ENCODE data around the gene RIIAD1.
"Not testable (repeated sequence)": the region's sequence is repeated elsewhere in the genome, so short reads cannot be mapped to it uniquely, and the experiment has no call there.

RIIAD1 gene

DNA sequence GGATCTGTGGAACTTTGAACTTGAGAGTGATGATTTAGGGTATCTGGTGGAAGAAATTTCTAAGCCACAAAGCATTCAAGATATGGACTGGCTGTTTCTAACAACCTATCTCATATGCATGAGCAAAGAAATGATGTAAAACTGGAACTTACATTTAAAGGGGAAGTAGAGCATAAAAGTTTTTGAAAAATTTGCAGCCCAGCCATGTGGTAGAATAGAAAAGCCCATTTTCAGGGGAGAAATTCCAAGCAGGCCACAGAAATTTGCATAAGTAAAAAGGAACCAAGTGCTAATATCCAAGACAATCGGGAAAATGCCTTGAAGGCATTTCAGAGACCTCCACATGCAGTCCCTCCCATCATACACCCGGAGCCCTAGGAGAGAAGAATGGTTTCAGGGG, 15.7 kb downstream of the RIIAD1 start:
- FAIRE-seq = no peak

GRCh38 chr1:151737479-151737878, 16.2 kb downstream of the RIIAD1 start:
- FAIRE-seq = no peak

DNA sequence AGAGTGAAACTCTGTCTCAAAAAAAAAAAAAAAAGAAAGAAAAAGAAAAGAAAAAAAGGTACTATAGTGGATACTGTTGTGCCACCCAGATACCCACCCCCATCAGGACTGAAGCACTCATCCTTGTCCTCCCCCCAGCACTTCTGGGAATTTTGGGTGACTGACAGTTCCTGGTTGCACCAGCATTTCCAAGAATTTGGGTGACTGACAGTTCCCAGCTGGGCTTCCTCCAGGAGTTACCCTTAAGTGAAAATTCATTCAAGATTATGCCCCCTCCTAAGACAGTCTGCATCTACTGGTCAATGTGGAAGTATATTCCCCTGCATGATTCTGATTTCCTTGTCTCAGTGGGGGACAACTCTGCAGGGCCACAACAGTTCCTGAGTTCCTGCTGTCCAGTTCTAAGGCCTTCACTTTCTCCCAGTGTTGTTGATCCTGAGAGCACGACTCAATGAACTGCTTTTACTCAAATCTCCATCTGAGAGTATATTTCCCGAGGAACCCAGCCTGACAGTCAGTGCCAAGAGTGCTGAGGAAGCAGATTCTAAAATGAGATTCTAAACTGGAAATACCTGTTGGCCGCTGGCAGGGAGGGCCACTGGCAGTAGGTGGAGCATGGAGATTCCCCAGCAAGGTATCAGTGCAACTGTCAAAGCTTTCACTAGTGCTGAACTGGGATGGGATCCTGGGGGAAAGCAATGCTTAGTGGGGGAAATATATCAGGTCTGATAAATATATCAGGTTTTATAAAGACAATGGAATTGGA, 18.5 kb downstream of the RIIAD1 start:
- FAIRE-seq = no peak

DNA sequence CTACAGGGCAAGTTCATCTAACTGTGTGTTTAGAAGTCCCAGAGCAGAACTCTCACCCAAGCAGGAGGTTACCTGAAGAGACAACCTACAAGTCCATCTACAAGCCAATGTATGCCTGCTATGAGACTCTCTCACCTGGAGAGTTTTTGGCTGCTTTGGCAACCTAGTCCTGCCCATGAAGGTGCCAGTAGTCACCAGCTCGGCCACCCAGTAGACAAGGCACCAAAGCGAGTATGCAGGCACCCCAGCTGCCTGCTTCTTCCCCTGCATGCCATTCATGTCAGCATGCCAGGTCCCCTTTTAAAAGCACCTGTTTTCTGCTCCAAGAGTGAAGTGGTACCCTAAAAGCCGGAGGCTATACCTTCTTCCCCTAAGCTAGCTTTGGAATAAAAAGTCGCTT, 20.2 kb downstream of the RIIAD1 start:
- FAIRE-seq = no peak

- FAIRE-seq = no peak
Observed at GRCh38 chr1:151756291-151756690, 35.0 kb downstream of the RIIAD1 start.

DNA sequence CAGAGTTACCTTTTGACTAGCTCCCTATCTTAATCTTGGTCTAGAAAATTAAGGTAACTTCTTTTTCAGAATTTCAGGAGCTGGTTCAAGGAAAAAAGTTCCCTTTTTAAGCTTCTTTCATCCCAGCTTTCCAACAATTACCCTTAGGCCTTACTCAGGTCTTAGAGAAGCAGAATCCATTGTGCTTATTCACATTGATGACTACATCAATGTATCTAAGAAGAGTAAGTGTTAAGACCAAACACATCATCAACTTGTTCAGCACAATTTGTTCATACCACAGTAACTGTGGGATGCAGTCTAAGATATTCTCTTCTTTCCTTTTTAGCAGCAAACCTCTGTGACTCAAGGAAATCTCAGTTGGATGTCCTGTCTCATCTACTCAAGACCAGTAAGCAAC, 37.9 kb downstream of the RIIAD1 start:
- no peak for FAIRE-seq

DNA sequence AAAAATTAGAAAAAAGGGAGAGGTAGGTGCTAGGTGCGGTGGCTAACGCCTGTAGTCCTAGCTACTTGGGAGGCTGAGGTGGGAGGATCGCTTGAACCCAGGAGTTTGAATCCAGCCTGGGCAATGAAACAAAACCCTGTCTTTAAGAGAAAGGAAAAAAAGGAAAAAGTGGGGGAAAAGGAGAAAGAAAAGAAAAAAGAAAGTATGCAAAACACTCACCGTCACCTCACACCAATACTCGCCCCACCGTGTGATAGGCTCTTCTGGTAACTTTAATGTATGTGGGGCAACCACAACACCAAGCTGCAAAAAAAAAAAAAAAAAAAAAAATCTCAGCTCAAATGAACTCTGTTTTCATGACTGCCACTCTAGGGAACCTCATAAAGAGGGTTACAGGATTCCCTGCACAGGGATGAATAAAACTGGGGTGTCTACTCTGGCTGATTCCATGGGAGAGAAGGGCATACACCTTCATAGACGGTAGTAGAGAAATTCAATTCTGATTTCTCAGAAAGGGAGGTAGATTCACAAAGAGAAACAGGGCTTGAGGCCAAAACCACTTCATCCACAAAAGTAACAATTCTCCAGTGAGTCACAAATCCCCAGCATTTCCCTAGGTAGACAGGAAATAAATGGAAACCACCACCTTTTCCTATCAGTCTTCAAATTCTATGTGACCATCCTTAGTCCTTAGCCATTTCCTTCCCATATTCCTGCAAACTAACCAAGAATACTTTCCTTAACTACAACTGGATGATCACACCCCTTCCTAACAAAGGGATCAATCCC, 39.5 kb downstream of the RIIAD1 start:
- no peak for FAIRE-seq

DNA sequence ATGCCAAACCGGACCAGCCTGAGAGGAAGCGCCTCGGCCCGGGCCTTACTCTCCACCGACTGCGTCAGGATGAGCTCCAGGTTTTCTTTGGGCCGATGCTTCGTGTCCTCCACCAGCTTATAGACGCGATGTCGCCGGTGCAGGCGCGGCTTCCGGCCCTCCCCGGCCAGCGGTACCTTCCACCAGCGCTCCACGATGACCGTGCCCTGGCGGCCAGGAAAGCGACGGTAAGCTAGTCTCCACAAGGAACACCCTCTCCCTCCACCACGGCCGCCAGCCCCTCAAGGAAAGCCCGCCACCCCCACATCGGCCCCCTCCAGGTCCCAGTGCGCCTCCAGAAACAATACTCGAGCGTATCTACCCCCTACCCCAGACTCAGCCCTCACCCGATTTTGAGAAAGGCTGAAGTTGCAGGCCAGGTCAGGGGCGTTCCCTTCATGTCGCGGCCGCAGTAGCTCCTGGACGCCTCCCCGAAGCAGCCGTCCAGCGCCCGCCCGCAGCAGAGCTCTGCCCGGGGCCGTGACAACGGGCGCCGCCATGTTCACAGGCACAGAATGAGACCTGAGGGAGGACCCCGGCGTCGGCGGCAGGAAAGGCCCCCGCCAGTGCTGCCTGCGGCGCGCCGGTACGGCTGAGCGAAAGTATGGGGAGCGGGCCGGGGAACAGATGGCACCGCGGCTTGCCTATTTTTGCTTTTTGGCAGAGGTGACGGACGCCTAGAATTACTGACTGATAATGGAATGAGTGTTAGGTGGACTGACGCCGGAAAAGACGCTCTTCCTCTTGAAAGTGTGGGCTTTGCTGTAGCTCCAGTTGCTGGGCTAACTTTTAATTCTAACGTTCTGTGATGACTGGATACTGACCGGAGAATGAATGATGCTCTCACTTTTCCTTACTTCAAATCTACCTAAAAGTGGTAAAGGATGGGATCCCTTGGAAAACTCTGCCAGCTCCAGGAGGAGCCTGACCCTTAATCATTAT, 41.9 kb downstream of the RIIAD1 start, which contains the start of gene MRPL9:
Gene MRPL9, minus strand, starts transcription at position 556 of the 981 bp plus-strand sequence. Its CDS starts 17 bp downstream, at position 539.
- FAIRE-seq = peak; percentile 21

- no peak for FAIRE-seq
Observed at GRCh38 chr1:151763990-151764389, 42.7 kb downstream of the RIIAD1 start.

DNA sequence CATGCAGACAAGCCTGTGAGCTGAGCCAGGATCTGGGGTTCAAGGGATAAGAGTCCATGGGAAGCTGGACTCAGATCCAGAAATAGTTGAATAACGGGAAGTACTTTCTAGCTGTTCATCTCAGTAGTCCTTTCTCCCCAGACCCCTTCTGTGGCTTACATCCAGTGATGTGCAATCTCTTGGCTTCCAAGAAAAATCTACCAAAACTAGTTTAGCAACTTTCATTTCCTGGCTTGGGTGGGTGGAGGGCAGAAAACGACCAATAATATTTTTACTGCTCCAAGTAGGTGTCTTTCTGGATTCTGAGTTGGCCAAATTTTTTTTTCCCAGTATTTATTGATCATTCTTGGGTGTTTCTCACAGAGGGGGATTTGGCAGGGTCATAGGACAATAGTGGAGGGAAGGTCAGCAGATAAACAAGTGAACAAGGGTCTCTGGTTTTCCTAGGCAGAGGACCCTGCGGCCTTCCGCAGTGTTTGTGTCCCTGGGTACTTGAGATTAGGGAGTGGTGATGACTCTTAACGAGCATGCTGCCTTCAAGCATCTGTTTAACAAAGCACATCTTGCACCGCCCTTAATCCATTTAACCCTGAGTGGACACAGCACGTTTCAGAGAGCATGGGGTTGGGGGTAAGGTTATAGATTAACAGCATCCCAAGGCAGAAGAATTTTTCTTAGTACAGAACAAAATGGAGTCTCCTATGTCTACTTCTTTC, 47.2 kb downstream of the RIIAD1 start:
- FAIRE-seq = not testable (repeated sequence)

- FAIRE-seq = not testable (repeated sequence)
Observed at GRCh38 chr1:151769270-151769669, 47.9 kb downstream of the RIIAD1 start.

DNA sequence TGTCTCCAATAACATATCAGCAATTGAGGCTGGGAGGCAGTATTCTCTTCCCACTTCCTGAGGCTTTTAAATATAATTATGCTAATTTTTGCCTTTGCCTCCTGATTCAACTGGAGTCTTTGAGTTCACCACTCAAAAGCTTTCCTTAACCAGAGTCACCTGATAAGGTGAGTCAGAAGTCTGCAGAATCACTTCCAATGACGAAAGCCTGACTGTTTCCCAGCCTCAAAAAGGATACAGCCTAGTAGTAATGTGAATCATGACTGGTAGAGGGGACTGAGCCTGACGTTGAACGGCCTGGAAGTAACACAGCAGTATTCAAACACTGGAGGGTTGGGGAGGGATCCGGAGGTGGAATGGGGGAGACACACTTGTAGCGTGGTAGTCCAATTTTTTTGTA, 52.4 kb downstream of the RIIAD1 start:
- no peak for FAIRE-seq

GRCh38 chr1:151774256-151774922, 53.1 kb downstream of the RIIAD1 start:
- FAIRE-seq = no peak

DNA sequence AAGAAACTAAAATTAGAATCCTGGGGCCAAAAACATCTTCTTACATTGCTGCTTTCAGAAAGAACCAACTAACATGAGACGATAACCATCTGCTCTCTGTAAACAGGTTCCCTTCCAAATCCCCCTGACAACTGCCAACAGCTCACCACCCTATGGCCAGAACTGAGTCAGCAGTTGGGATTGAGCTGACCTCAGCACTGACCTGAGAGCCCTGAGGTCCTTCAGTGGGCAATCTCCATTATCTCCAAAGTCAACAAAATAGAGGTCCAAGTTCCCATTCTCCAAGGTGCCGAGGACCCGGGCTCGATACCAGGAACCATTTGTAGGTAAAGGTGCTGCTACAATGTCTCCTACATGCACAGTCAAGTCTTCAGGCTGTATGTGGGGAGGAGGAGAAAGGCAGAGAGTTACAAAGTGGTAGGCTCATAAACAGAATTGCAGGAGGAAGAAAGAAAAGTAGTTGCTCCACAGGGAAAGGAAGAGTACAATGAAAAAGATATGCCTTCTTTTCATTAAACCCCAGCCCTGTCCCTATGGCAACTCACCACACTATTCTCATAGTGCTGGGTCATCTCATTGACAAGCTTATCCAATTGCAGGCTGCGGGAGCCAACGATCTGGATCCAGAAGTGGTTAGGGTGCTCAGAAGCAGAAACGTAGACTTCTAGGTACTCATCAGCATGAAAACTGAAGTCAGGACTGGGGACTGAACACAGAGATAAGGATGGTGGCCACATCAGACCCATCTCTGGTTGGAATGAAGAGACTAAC, 54.8 kb downstream of the RIIAD1 start:
- no peak for FAIRE-seq

- no peak for FAIRE-seq
Observed at GRCh38 chr1:151776665-151777062, 55.3 kb downstream of the RIIAD1 start.

GRCh38 chr1:151777317-151777716, 56.0 kb downstream of the RIIAD1 start:
- no peak for FAIRE-seq

Data from islet of Langerhans (tissue), 1 donor.